Measurements from ENCODE around the gene PCDHGA10. TPM values are rescaled to one million over a fixed set of nuclear protein-coding genes. Genes with fewer than 3 reads are reported as not detected.
"Not testable (repeated sequence)": the region's sequence is repeated elsewhere in the genome, so short reads cannot be mapped to it uniquely, and the experiment has no call there.

Gene PCDHGA10
- total RNA-seq, 2 donors from 2014 or later = 3.2 to 20.7 TPM

DNA sequence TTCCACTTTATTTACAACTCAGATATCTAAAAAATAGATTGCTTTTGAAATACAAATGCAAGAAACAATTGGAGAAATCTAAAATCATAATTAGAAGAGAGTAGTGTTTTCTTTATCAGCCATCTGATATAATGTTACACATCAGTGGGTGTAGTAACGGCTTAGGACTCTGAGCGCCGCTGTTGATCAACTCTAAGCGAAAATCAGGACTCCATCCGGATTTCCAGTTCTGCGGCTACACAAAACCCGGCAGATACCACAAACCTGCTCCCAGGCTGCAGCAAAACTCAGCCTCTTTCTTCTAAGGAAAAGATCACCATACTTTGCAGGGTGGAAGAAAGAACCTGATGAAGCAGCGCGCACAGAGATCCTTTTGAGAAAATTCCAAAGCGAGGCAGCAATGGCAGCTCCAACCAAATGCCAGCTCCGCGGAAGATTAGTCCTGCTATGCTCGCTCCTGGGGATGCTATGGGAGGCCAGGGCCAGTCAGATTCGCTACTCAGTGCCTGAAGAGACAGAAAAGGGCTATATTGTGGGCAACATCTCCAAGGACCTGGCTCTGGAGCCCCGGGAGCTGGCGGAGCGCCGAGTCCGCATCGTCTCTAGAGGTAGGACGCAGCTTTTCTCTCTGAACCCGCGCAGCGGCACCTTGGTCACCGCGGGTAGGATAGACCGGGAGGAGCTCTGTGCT lies 10.1 kb upstream of the PCDHGA10 start, which contains the start of gene PCDHGA9:
Gene PCDHGA9 (plus strand): TSS at position 226 of the 691 bp plus-strand sequence. CDS start 175 bp downstream, at position 401.
- H3K27me3 ChIP-seq (ENCODE audit: control insufficient read depth, insufficient read depth, low read length, poor library complexity, severe bottlenecking) = no peaks in the 10 kb centered on the region
- no peak within 1 kb of the TSS for H3K27ac ChIP-seq (ENCODE audit: low read depth, low read length)
- H3K36me3 ChIP-seq (ENCODE audit: control insufficient read depth, insufficient read depth, low read length) = no peaks in the 10 kb centered on the region
- peaks cover 50% of the 10 kb centered on the region for H3K9me3 ChIP-seq (ENCODE audit: control insufficient read depth, low read length)
- H3K27me3 Mint-ChIP-seq (ENCODE audit: insufficient read depth) = peaks cover 4% of the 10 kb centered on the region
- 93 to 95% methylated on average over 25 to 27 of the region's 27 CpGs for WGBS, 2 experiments (ENCODE audit: insufficient coverage in 1 of 2, insufficient read length in 1 of 2)
- H3K36me3 Mint-ChIP-seq (ENCODE audit: low read depth) = peaks cover 46% of the 10 kb centered on the region
- no peak within 1 kb of the TSS for H3K4me3 Mint-ChIP-seq
- peaks cover 65% of the 10 kb centered on the region for H3K9me3 Mint-ChIP-seq
- H3K4me1 ChIP-seq (ENCODE audit: control insufficient read depth, insufficient read depth, low read length) = no peaks in the 10 kb centered on the region
- H3K4me1 Mint-ChIP-seq = no peaks in the 10 kb centered on the region
- no peak within 1 kb of the TSS for H3K4me3 ChIP-seq (ENCODE audit: low read length)
- H3K9ac ChIP-seq (ENCODE audit: extremely low read depth, low read length, poor library complexity, severe bottlenecking) = no peak within 1 kb of the TSS
- TF ChIP-seq, protein P1, sequence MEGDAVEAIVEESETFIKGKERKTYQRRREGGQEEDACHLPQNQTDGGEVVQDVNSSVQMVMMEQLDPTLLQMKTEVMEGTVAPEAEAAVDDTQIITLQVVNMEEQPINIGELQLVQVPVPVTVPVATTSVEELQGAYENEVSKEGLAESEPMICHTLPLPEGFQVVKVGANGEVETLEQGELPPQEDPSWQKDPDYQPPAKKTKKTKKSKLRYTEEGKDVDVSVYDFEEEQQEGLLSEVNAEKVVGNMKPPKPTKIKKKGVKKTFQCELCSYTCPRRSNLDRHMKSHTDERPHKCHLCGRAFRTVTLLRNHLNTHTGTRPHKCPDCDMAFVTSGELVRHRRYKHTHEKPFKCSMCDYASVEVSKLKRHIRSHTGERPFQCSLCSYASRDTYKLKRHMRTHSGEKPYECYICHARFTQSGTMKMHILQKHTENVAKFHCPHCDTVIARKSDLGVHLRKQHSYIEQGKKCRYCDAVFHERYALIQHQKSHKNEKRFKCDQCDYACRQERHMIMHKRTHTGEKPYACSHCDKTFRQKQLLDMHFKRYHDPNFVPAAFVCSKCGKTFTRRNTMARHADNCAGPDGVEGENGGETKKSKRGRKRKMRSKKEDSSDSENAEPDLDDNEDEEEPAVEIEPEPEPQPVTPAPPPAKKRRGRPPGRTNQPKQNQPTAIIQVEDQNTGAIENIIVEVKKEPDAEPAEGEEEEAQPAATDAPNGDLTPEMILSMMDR (conservative IDR thresholded peaks at IDR 0.05) = no peak
- peak; percentile 46 for DNase-seq
- no peak within 1 kb of the TSS for H3K27ac Mint-ChIP-seq

DNA sequence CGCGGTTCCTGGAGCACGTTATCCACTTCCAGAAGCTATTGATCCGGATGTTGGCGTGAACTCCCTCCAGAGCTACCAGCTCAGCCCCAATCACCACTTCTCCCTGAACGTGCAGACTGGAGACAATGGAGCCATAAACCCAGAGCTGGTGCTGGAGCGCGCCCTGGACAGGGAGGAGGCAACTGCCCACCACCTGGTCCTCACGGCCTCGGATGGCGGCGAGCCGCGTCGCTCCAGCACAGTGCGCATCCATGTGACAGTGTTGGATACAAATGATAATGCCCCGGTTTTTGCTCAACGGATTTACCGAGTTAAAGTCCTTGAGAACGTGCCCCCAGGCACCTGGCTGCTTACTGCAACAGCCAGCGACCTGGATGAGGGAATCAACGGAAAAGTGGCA lies 9.4 kb upstream of the PCDHGA10 start:
- Histone ChIP-seq H3K9me3 (ENCODE audit: control insufficient read depth, low read length) (peaks cover 49% of the 10 kb centered on the region), H3K27ac (ENCODE audit: low read depth, low read length) (no peak overlapping the region), H3K4me3 (ENCODE audit: low read length) (no peak overlapping the region), H3K36me3 (ENCODE audit: control insufficient read depth, insufficient read depth, low read length) (no peaks in the 10 kb centered on the region), H3K27me3 (ENCODE audit: control insufficient read depth, insufficient read depth, low read length, poor library complexity, severe bottlenecking) (no peaks in the 10 kb centered on the region), H3K9ac (ENCODE audit: extremely low read depth, low read length, poor library complexity, severe bottlenecking) (no peak overlapping the region), H3K4me1 (ENCODE audit: control insufficient read depth, insufficient read depth, low read length) (no peaks in the 10 kb centered on the region)
- H3K36me3 Mint-ChIP-seq (ENCODE audit: low read depth) = peaks cover 48% of the 10 kb centered on the region
- peaks cover 7% of the 10 kb centered on the region for H3K27me3 Mint-ChIP-seq (ENCODE audit: insufficient read depth)
- no peak overlapping the region for H3K4me3 Mint-ChIP-seq
- TF ChIP-seq, protein P1 (conservative IDR thresholded peaks at IDR 0.05) = no peak
- peaks cover 63% of the 10 kb centered on the region for H3K9me3 Mint-ChIP-seq
- H3K27ac Mint-ChIP-seq = no peak overlapping the region
- WGBS, 2 experiments (ENCODE audit: insufficient coverage in 1 of 2, insufficient read length in 1 of 2) = 95 to 98% methylated on average over 15 to 22 of the region's 22 CpGs
- H3K4me1 Mint-ChIP-seq = no peaks in the 10 kb centered on the region
- DNase-seq = peak; percentile 22

DNA sequence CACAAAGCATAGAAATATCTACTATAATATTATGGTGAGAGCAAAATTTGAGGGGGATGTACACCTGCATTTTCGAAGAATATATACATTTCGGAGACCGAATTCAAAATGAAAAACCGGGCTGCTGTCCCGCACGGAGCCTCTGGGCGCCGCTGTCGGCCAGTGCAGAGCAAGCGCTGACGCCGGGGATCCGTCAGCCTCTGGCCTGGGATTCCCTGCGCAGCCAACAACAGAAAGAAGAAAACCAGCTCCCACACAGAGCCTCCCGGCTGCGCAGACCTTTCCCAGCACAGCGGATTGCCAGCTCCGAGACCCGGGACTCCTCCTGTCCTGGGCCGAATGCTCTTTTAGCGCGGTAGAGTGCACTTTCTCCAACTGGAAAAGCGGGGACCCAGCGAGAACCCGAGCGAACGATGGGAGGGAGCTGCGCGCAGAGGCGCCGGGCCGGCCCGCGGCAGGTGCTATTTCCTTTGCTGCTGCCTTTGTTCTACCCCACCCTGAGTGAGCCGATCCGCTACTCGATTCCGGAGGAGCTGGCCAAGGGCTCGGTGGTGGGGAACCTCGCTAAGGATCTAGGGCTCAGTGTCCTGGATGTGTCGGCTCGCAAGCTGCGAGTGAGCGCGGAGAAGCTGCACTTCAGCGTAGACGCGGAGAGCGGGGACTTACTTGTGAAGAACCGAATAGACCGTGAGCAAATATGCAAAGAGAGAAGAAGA lies 4.8 kb upstream of the PCDHGA10 start, which contains the start of gene PCDHGB6:
Gene PCDHGB6 (plus strand): TSS at position 232 of the 716 bp plus-strand sequence. CDS start 182 bp downstream, at position 414.
- H3K36me3 ChIP-seq (ENCODE audit: control insufficient read depth, insufficient read depth, low read length); H3K4me1 ChIP-seq (ENCODE audit: control insufficient read depth, insufficient read depth, low read length); H3K9ac ChIP-seq (ENCODE audit: extremely low read depth, low read length, poor library complexity, severe bottlenecking); H3K4me1 Mint-ChIP-seq; H3K27me3 ChIP-seq (ENCODE audit: control insufficient read depth, insufficient read depth, low read length, poor library complexity, severe bottlenecking): not testable (repeated sequence)
- Histone ChIP-seq H3K27ac (ENCODE audit: low read depth, low read length) (peak within 1 kb of the TSS; percentile 86), H3K9me3 (ENCODE audit: control insufficient read depth, low read length) (peaks cover 35% of the 10 kb centered on the region), H3K4me3 (ENCODE audit: low read length) (peak within 1 kb of the TSS; percentile 76)
- peaks cover 16% of the 10 kb centered on the region for H3K27me3 Mint-ChIP-seq (ENCODE audit: insufficient read depth)
- DNase-seq = peak; percentile 91
- 38 to 51% methylated on average over 15 to 49 of the region's 51 CpGs for WGBS, 2 experiments (ENCODE audit: insufficient coverage in 1 of 2, insufficient read length in 1 of 2)
- H3K4me3 Mint-ChIP-seq = peak within 1 kb of the TSS; percentile 71
- H3K36me3 Mint-ChIP-seq (ENCODE audit: low read depth) = peaks cover 34% of the 10 kb centered on the region
- peaks cover 35% of the 10 kb centered on the region for H3K9me3 Mint-ChIP-seq
- TF ChIP-seq, protein P1 (conservative IDR thresholded peaks at IDR 0.05) = peak; percentile 90
- peak within 1 kb of the TSS; percentile 82 for H3K27ac Mint-ChIP-seq

Measured in endodermal cell (in vitro differentiated cells).